Lower lobe of right lung (tissue), 2 donors: Measurements from ENCODE around the gene CALU. TPM values are rescaled to one million over a fixed set of nuclear protein-coding genes. Genes with fewer than 3 reads are reported as not detected.

ENCODE experiments used
- ATAC-seq, 2 donors: fragments of 200-7000 bp; cut with Tn5 transposase; one replicate each; pipeline ENCODE4 v1.9.1; 2020 to 2022; ENCODE audit warnings: mild to moderate bottlenecking in 2 of 2, moderate library complexity in 2 of 2
- DNase-seq: peaks from one replicate; pipeline ENCODE4 v3.0.0-alpha.2; 2020
- H3K27ac ChIP-seq: fragments of 200-600 bp; one replicate; pipeline ENCODE4 v1.8.0; 2022
- H3K27me3 ChIP-seq: fragments of 200-600 bp; one replicate; pipeline ENCODE4 v1.8.0; 2022; ENCODE audit warnings: low read depth
- H3K36me3 ChIP-seq: fragments of 200-600 bp; one replicate; pipeline ENCODE4 v1.8.0; 2022; ENCODE audit warnings: mild to moderate bottlenecking
- H3K4me1 ChIP-seq: fragments of 200-600 bp; one replicate; pipeline ENCODE4 v1.8.0; 2022
- H3K4me3 ChIP-seq: fragments of 200-600 bp; one replicate; pipeline ENCODE4 v1.8.0; 2022; ENCODE audit warnings: mild to moderate bottlenecking
- H3K9me3 ChIP-seq: fragments of 200-600 bp; one replicate; pipeline ENCODE4 v1.8.0; 2022
- CTCF ChIP-seq: fragments of 200-600 bp; IDR thresholded peaks from one replicate; pipeline ENCODE4 v1.8.0; 2022; ENCODE audit warnings: antibody characterized with exemption, mild to moderate bottlenecking
- intact Hi-C: fragments of 100-400 bp; cut with DNase I; formaldehyde crosslinking; loops from one replicate; pipeline ENCODE4 v1.11.0; 2022
- total RNA-seq: library from RNA; stranded (reverse); fragmentation: NEBNext Ultra II Directional; extraction: Animal tissue kit (Norgen Biotek cat#: 25700); gene quantifications from one replicate; pipeline ENCODE4 v1.2.1, GENCODE V29; 2021
- donor health status: DM: no; HTN: yes; CAD: no; lungs with severe emphysema.

Gene CALU
- total RNA-seq, 1 donor from 2014 or later, result 84.6 TPM

- peaks cover 14% of the 10 kb centered on the region for H3K4me1 ChIP-seq
- DNase-seq (no peak), ATAC-seq (no peak)
- no peaks in the 10 kb centered on the region for H3K36me3 ChIP-seq
- H3K27me3 ChIP-seq, result peaks cover 6% of the 10 kb centered on the region
- no peak overlapping the region for H3K27ac ChIP-seq
- intact Hi-C loops, result no loop called here
- no peak overlapping the region for H3K4me3 ChIP-seq
- H3K9me3 ChIP-seq, result no peaks in the 10 kb centered on the region
- no peak for TF ChIP-seq CTCF
Observed at GRCh38 chr7:128796327-128796726, 57.2 kb downstream of the CALU start.

GRCh38 chr7:128799451-128799850 lies 60.3 kb downstream of the CALU start:
- no peak overlapping the region for H3K27ac ChIP-seq
- intact Hi-C loops, result no loop called here
- no peaks in the 10 kb centered on the region for H3K27me3 ChIP-seq
- H3K36me3 ChIP-seq, result no peaks in the 10 kb centered on the region
- ATAC-seq, result no peak
- TF ChIP-seq CTCF, result no peak
- H3K4me3 ChIP-seq, result no peak overlapping the region
- no peak for DNase-seq
- no peaks in the 10 kb centered on the region for H3K9me3 ChIP-seq
- no peaks in the 10 kb centered on the region for H3K4me1 ChIP-seq

GRCh38 chr7:128800567-128800966 lies 61.4 kb downstream of the CALU start:
- Histone ChIP-seq H3K4me1 (no peaks in the 10 kb centered on the region), H3K27ac (no peak overlapping the region), H3K36me3 (no peaks in the 10 kb centered on the region), H3K9me3 (no peaks in the 10 kb centered on the region), H3K27me3 (no peaks in the 10 kb centered on the region), H3K4me3 (no peak overlapping the region)
- no peak for TF ChIP-seq CTCF
- no peak for ATAC-seq
- no peak for DNase-seq
- intact Hi-C loops, result no loop called here

- no peak for ATAC-seq
- intact Hi-C loops, result no loop called here
Observed at GRCh38 chr7:128801003-128801402, 61.8 kb downstream of the CALU start.

GRCh38 chr7:128801667-128802418 lies 62.7 kb downstream of the CALU start:
- TF ChIP-seq CTCF, result no peak
- Histone ChIP-seq H3K9me3 (no peaks in the 10 kb centered on the region), H3K4me3 (no peak overlapping the region), H3K27ac (no peak overlapping the region), H3K36me3 (no peaks in the 10 kb centered on the region), H3K27me3 (no peaks in the 10 kb centered on the region), H3K4me1 (no peaks in the 10 kb centered on the region)
- intact Hi-C loops, result no loop called here
- ATAC-seq, result no peak
- no peak for DNase-seq

More at GRCh38 chr7:128801003-128801402, 61.8 kb downstream of the CALU start:
- TF ChIP-seq CTCF, result no peak
- no peaks in the 10 kb centered on the region for H3K9me3 ChIP-seq
- no peak for DNase-seq
- H3K36me3 ChIP-seq, result no peaks in the 10 kb centered on the region
- H3K4me3 ChIP-seq, result no peak overlapping the region
- H3K27me3 ChIP-seq, result no peaks in the 10 kb centered on the region
- no peaks in the 10 kb centered on the region for H3K4me1 ChIP-seq
- no peak overlapping the region for H3K27ac ChIP-seq
